Fibroblast of the aortic adventitia (primary cell): ENCODE measurements around the gene PLCD1. TPM values are rescaled to one million over a fixed set of nuclear protein-coding genes. Genes with fewer than 3 reads are reported as not detected.

Experiments used
- DNase-seq: peaks from one replicate; pipeline ENCODE4 v3.0.0-alpha.2; 2010; ENCODE audit warnings: low read depth
- H3K4me3 ChIP-seq: 2 replicates; pipeline ENCODE4 v1.5.1; 2011; ENCODE audit warnings: low read depth, mild to moderate bottlenecking, control low read depth, low read length, moderate library complexity
- small RNA-seq: library from RNA; depleted of rRNA; stranded (forward); fragments of <200 nt; gene quantifications from one replicate; pipeline ENCODE3, GENCODE V24; 2012
- total RNA-seq: library from RNA; depleted of rRNA; stranded (reverse); fragments of >200 nt; gene quantifications from 2 replicates; pipeline ENCODE4 v1.2.3, GENCODE V29; 2012; ENCODE audit warnings: low replicate concordance
- TF ChIP-seq, protein P1 (sequence below): IDR thresholded peaks from 2 replicates; pipeline ENCODE4 v1.5.1; 2011; ENCODE audit warnings: mild to moderate bottlenecking, low read length, control low read depth, inconsistent platforms; ENCODE audit not compliant: insufficient read depth

The PLCD1 gene
- total RNA-seq, 1 donor = 28.3 TPM

- TF ChIP-seq, protein P1, sequence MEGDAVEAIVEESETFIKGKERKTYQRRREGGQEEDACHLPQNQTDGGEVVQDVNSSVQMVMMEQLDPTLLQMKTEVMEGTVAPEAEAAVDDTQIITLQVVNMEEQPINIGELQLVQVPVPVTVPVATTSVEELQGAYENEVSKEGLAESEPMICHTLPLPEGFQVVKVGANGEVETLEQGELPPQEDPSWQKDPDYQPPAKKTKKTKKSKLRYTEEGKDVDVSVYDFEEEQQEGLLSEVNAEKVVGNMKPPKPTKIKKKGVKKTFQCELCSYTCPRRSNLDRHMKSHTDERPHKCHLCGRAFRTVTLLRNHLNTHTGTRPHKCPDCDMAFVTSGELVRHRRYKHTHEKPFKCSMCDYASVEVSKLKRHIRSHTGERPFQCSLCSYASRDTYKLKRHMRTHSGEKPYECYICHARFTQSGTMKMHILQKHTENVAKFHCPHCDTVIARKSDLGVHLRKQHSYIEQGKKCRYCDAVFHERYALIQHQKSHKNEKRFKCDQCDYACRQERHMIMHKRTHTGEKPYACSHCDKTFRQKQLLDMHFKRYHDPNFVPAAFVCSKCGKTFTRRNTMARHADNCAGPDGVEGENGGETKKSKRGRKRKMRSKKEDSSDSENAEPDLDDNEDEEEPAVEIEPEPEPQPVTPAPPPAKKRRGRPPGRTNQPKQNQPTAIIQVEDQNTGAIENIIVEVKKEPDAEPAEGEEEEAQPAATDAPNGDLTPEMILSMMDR = no peak
- H3K4me3 ChIP-seq = no peak overlapping the region
- no peak for DNase-seq
Observed at GRCh38 chr3:37964716-37965115, 64.7 kb downstream of the PLCD1 start.

- no peak overlapping the region for H3K4me3 ChIP-seq
- no peak for DNase-seq
- TF ChIP-seq, protein P1 = no peak
Observed at GRCh38 chr3:37964146-37964545, 65.3 kb downstream of the PLCD1 start.

- no peak for DNase-seq
- TF ChIP-seq, protein P1 = no peak
- H3K4me3 ChIP-seq = no peak overlapping the region
Observed at GRCh38 chr3:37963635-37964034, 65.8 kb downstream of the PLCD1 start.

DNA sequence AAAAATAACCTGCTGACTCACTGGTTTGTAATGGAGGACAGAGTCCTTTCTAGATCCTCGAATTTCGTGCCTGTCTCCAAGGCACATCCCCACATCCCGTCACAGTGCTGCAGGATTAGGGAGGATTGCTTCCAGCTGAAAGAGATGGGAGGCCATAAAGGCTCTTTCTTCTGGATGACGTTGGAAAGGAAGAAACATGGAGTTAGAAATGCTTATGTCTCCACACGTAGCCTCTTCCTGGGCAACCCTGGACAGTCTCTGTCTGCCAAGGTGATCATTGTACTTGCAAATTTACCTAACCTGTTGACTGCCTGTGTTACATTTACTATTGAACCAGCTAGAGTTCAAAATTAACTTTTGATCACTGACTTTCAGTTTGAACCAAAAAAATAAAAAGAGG, 66.4 kb downstream of the PLCD1 start:
- TF ChIP-seq, protein P1 = no peak
- no peak overlapping the region for H3K4me3 ChIP-seq
- peak; percentile 38 for DNase-seq

GRCh38 chr3:37961622-37962431, 67.6 kb downstream of the PLCD1 start:
- TF ChIP-seq, protein P1 = no peak
- no peak for DNase-seq
- H3K4me3 ChIP-seq = no peak overlapping the region

DNA sequence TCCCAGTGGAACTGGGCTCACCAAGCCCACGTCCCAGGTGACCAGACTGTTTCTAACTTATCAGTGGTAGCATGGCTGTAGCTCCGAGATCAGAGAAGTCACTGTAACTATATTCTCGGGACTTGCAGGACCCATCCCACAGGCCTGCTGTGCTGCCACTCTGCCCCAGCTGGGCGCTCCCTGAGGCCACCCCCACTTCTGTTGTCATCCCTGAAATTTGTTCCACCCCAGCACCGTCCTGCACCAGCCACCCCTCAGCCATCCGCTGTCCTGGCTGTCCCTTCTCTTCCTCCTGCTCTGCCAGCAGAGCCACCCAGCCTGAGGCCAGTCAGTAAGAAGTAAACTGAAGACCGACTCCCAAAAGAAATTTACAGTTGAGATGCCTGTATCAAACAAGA, 71.9 kb downstream of the PLCD1 start:
- DNase-seq = no peak
- no peak overlapping the region for H3K4me3 ChIP-seq
- TF ChIP-seq, protein P1 = no peak

Small RNAs within 50 kb of the gene (small RNA-seq; reads per million reads assigned to genes)
- gene MIR26A1 (38.8 reads per million, percentile 96 among the genes with 10 or more reads in this experiment), gene RF00019 (not detected)

Other genes starting within 250 kb of the PLCD1 start
- 30.1 and 33.6 TPM in 2 replicates for gene CTDSPL, start 167.8 kb downstream of the PLCD1 start, total RNA-seq
- 2.4 and 7.0 TPM in 2 replicates for gene VILL, start 38.9 kb downstream of the PLCD1 start, total RNA-seq
- gene DLEC1, start 9.6 kb upstream of the PLCD1 start, total RNA-seq = 0.09 and 0.25 TPM in 2 replicates
- 20.6 and 40.9 TPM in 2 replicates for gene ACAA1, start 107.5 kb upstream of the PLCD1 start, total RNA-seq
- gene MYD88, start 109.0 kb upstream of the PLCD1 start, total RNA-seq = 8.3 and 20.7 TPM in 2 replicates
- 36.2 and 38.0 TPM in 2 replicates for gene OXSR1, start 135.9 kb upstream of the PLCD1 start, total RNA-seq
- 0.45 TPM in 1 of 2 replicates, not detected in the other for gene SLC22A13, start 236.2 kb upstream of the PLCD1 start, total RNA-seq